K562 (cell line): ENCODE measurements around the gene NLRP6. TPM values are rescaled to one million over a fixed set of nuclear protein-coding genes. Genes with fewer than 3 reads are reported as not detected.
A peak's percentile ranks its signal among the peaks of the same experiment; 100 is the strongest.

Experiments used
- MBD1 ChIP-seq: fragments of 250-450 bp; sonication (Bioruptor Pico); IDR thresholded peaks from 2 replicates; pipeline ENCODE4 v1.8.0; 2022; ENCODE audit warnings: inconsistent platforms
- MTF1 ChIP-seq: fragments of 250-450 bp; sonication (Bioruptor Pico); IDR thresholded peaks from 2 replicates; pipeline ENCODE4 v1.9.0; 2021; ENCODE audit warnings: moderate library complexity, mild to moderate bottlenecking, inconsistent platforms, borderline replicate concordance
- RAD21 ChIP-seq, 2 experiments: fragments of 250-450 bp in 1 of 2; fragments of 450-650 bp in 1 of 2; sonication (Bioruptor Pico) in 1 of 2; formaldehyde crosslinking in 1 of 2; IDR thresholded peaks in 1 of 2; conservative IDR thresholded peaks in 1 of 2; 2 replicates each; pipeline versions ENCODE4 v1.4.0 to v1.8.0; 2020 to 2022; ENCODE audit warnings: mild to moderate bottlenecking in 2 of 2, moderate library complexity in 1 of 2
- polyA plus RNA-seq, 8 experiments: library from polyadenylated mRNA; depleted of rRNA in 4 of 8; stranded (reverse) in 5 of 8; unstranded in 3 of 8; fragments of >200 nt; fragmentation: Nextera tagmentation in 2 of 8; fragmentation: Illumina TruSeq in 1 of 8; extraction: Ambion mirVana in 2 of 8; extraction: Trizol in 1 of 8; gene quantifications; 2 replicates each; pipeline versions ENCODE4 v1.2.1 to v1.2.3, GENCODE V29; 2011 to 2014; ENCODE audit warnings: inconsistent platforms in 1 of 8, missing spikeins in 1 of 8
- total RNA-seq, 7 experiments: library from RNA; depleted of rRNA in 6 of 7; stranded (reverse); fragments of >200 nt in 6 of 7; fragmentation: Illumina TruSeq in 2 of 7; extraction: Trizol in 2 of 7; gene quantifications; 2 replicates each; pipeline versions ENCODE4 v1.2.1 to v1.2.3, GENCODE V29; 2011 to 2021; ENCODE audit warnings: low replicate concordance in 1 of 7
- TF ChIP-seq, protein P1 (sequence below): sonication (generic); formaldehyde crosslinking; IDR thresholded peaks from 2 replicates; pipeline ENCODE4 v1.8.1; 2023; ENCODE audit warnings: mild to moderate bottlenecking, missing genetic modification reagents
- TF ChIP-seq, protein P2 (sequence below): IDR thresholded peaks from 2 replicates; pipeline ENCODE4 v1.6.1; 2011; ENCODE audit warnings: borderline replicate concordance, low read depth, mild to moderate bottlenecking, moderate library complexity, low read length; ENCODE audit not compliant: insufficient read depth, poor library complexity, severe bottlenecking
- TF ChIP-seq, protein P3 (sequence below): sonication (generic); formaldehyde crosslinking; IDR thresholded peaks from 2 replicates; pipeline ENCODE4 v1.8.0; 2022; ENCODE audit warnings: missing genetic modification reagents, mild to moderate bottlenecking, moderate library complexity, borderline replicate concordance

The NLRP6 gene
- total and polyA plus RNA-seq, 9 of the 15 experiments (the other 6 are each of a cell fraction or from before 2014, with no cell fraction given): 0.03 to 0.18 (median 0.15) TPM; not detected in 5

DNA sequence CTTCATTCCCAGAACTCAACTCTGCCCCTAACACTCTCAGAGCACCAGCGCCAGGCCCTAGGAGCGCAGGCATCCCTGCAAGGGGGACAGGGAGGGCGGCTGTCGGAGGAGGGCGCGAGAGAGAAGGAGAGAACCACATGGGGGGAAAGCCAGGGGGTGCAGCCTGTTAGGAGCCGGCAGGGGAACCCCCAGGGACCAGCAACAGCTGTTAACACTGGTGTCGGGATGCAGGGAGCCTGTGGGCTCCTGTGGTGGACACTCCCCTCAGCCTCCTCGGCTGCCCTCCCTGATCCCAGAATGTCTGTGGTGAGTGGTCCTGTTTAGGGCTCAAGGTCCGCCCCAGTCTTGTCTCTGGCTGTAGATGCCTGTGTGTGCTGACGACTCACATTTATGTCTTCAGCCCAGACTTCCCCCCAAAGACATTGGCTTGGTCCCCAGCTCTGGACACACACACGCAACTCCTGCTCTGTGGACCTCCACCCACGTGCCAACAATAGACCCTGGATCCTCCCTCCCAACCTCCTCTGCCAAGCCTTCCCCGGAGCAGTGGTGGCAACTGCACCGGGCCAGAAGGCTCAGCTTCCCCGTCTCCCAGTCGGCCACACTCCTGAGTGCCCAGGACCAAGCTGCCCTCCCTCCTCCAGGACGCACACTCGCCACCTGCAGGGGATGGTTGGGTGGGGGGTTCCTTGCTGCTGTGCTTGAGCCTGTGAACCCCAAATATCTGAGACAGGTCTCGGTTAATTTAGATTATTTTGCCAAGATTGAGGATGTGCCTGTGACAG is 21.9 kb downstream of the NLRP6 start (continued):
- TF ChIP-seq, protein P1, sequence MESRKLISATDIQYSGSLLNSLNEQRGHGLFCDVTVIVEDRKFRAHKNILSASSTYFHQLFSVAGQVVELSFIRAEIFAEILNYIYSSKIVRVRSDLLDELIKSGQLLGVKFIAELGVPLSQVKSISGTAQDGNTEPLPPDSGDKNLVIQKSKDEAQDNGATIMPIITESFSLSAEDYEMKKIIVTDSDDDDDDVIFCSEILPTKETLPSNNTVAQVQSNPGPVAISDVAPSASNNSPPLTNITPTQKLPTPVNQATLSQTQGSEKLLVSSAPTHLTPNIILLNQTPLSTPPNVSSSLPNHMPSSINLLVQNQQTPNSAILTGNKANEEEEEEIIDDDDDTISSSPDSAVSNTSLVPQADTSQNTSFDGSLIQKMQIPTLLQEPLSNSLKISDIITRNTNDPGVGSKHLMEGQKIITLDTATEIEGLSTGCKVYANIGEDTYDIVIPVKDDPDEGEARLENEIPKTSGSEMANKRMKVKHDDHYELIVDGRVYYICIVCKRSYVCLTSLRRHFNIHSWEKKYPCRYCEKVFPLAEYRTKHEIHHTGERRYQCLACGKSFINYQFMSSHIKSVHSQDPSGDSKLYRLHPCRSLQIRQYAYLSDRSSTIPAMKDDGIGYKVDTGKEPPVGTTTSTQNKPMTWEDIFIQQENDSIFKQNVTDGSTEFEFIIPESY (CRISPR knock-in tag): peak; percentile 81
- no peak for TF ChIP-seq MTF1 (CRISPR knock-in tag)
- no peak for TF ChIP-seq MBD1
- peak in 1 of 2 experiments; percentile 45; a peak in 2 of 4 replicates for TF ChIP-seq RAD21 (CRISPR knock-in tag; conservative IDR thresholded peaks at IDR 0.05 in 1 of 2, IDR thresholded peaks at IDR 0.05 in 1 of 2)
- TF ChIP-seq, protein P2, sequence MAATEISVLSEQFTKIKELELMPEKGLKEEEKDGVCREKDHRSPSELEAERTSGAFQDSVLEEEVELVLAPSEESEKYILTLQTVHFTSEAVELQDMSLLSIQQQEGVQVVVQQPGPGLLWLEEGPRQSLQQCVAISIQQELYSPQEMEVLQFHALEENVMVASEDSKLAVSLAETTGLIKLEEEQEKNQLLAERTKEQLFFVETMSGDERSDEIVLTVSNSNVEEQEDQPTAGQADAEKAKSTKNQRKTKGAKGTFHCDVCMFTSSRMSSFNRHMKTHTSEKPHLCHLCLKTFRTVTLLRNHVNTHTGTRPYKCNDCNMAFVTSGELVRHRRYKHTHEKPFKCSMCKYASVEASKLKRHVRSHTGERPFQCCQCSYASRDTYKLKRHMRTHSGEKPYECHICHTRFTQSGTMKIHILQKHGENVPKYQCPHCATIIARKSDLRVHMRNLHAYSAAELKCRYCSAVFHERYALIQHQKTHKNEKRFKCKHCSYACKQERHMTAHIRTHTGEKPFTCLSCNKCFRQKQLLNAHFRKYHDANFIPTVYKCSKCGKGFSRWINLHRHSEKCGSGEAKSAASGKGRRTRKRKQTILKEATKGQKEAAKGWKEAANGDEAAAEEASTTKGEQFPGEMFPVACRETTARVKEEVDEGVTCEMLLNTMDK: peak; percentile 23
- TF ChIP-seq, protein P3, sequence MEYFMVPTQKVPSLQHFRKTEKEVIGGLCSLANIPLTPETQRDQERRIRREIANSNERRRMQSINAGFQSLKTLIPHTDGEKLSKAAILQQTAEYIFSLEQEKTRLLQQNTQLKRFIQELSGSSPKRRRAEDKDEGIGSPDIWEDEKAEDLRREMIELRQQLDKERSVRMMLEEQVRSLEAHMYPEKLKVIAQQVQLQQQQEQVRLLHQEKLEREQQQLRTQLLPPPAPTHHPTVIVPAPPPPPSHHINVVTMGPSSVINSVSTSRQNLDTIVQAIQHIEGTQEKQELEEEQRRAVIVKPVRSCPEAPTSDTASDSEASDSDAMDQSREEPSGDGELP (CRISPR knock-in tag): peak; percentile 88
- TF ChIP-seq, all 486 proteins: peak for 11
